GM23338 (cell line): ENCODE data around the gene GBF1. TPM values are rescaled to one million over a fixed set of nuclear protein-coding genes. Genes with fewer than 3 reads are reported as not detected.

ENCODE experiments used
- ATAC-seq: fragments of 200-7000 bp; cut with Tn5 transposase; 3 replicates; pipeline ENCODE4 v1.9.1; 2020
- DNase-seq: peaks from one replicate; pipeline ENCODE4 v3.0.0-alpha.2; 2015; ENCODE audit warnings: low spot score
- H2AFZ ChIP-seq: fragments of 200-600 bp; sonication (generic); 2 replicates; pipeline ENCODE4 v1.8.0; 2016; ENCODE audit warnings: antibody characterized with exemption, mild to moderate bottlenecking, moderate library complexity
- H3F3A ChIP-seq: fragments of 200-600 bp; sonication (generic); replicated peaks from 2 replicates; pipeline ENCODE4 v1.8.0; 2017; ENCODE audit warnings: antibody characterized with exemption, mixed run types, low read depth
- H3K27ac ChIP-seq: fragments of 200-600 bp; sonication (generic); 2 replicates; pipeline ENCODE4 v1.6.1; 2016; ENCODE audit warnings: low read depth
- H3K27me3 ChIP-seq: fragments of 200-600 bp; sonication (generic); 2 replicates; pipeline ENCODE4 v1.8.0; 2016; ENCODE audit warnings: mild to moderate bottlenecking, mixed run types, moderate library complexity; ENCODE audit not compliant: insufficient read depth
- H3K36me3 ChIP-seq: fragments of 200-600 bp; sonication (generic); 2 replicates; pipeline ENCODE4 v1.8.0; 2016; ENCODE audit warnings: mild to moderate bottlenecking; ENCODE audit not compliant: insufficient read depth
- H3K4me1 ChIP-seq: fragments of 200-600 bp; sonication (generic); 2 replicates; pipeline ENCODE4 v1.8.0; 2016; ENCODE audit warnings: mild to moderate bottlenecking, moderate library complexity; ENCODE audit not compliant: insufficient read depth
- H3K4me2 ChIP-seq: fragments of 200-600 bp; sonication (generic); 2 replicates; pipeline ENCODE4 v1.7.1; 2017; ENCODE audit warnings: mixed run types
- H3K4me3 ChIP-seq: fragments of 200-600 bp; sonication (generic); 2 replicates; pipeline ENCODE4 v1.6.1; 2016; ENCODE audit warnings: mixed run types
- H3K79me2 ChIP-seq: fragments of 200-600 bp; sonication (generic); replicated peaks from 2 replicates; pipeline ENCODE4 v1.8.0; 2017; ENCODE audit warnings: mild to moderate bottlenecking; ENCODE audit not compliant: insufficient read depth
- H3K9me2 ChIP-seq: fragments of 200-600 bp; sonication (generic); 2 replicates; pipeline ENCODE4 v1.8.0; 2017; ENCODE audit not compliant: insufficient read depth
- H4K20me1 ChIP-seq: fragments of 200-600 bp; sonication (generic); replicated peaks from 2 replicates; pipeline ENCODE4 v1.8.0; 2017; ENCODE audit warnings: mild to moderate bottlenecking; ENCODE audit not compliant: insufficient read depth
- H3K27ac Mint-ChIP-seq: 2 replicates; pipeline ENCODE4 v1.8.0; 2020; ENCODE audit warnings: inconsistent platforms, mild to moderate bottlenecking, moderate library complexity, mixed read lengths
- H3K27me3 Mint-ChIP-seq: 3 replicates; pipeline ENCODE4 v1.8.0; 2022; ENCODE audit warnings: low read depth, mild to moderate bottlenecking, moderate library complexity, mixed read lengths, inconsistent platforms; ENCODE audit not compliant: insufficient read depth, poor library complexity
- H3K36me3 Mint-ChIP-seq: 3 replicates; pipeline ENCODE4 v1.8.0; 2021; ENCODE audit warnings: low read depth, mild to moderate bottlenecking, inconsistent platforms, moderate library complexity, mixed read lengths
- H3K4me1 Mint-ChIP-seq: 3 replicates; pipeline ENCODE4 v1.8.0; 2020; ENCODE audit warnings: mild to moderate bottlenecking, inconsistent platforms, mixed read lengths
- H3K4me3 Mint-ChIP-seq: 3 replicates; pipeline ENCODE4 v1.8.0; 2021; ENCODE audit warnings: moderate library complexity, mild to moderate bottlenecking, inconsistent platforms, mixed read lengths
- H3K9me3 Mint-ChIP-seq: 3 replicates; pipeline ENCODE4 v1.8.0; 2020; ENCODE audit warnings: moderate library complexity, mild to moderate bottlenecking, inconsistent platforms, mixed read lengths
- EZH2 ChIP-seq: fragments of 200-600 bp; sonication (generic); IDR thresholded peaks from one replicate; pipeline ENCODE4 v1.8.0; 2017; ENCODE audit warnings: antibody characterized with exemption, mild to moderate bottlenecking, low read depth; ENCODE audit not compliant: unreplicated experiment
- EZH2phosphoT487 ChIP-seq: fragments of 200-600 bp; sonication (generic); IDR thresholded peaks from one replicate; pipeline ENCODE4 v1.8.1; 2018; ENCODE audit warnings: antibody characterized with exemption; ENCODE audit not compliant: unreplicated experiment
- NANOG ChIP-seq: IDR thresholded peaks from 2 replicates; pipeline ENCODE4 v1.6.1; 2016; ENCODE audit warnings: antibody characterized with exemption, borderline replicate concordance
- POLR2AphosphoS5 ChIP-seq: IDR thresholded peaks from 2 replicates; pipeline ENCODE4 v1.6.1; 2016; ENCODE audit warnings: antibody characterized with exemption, low read depth
- STAT1 ChIP-seq: IDR thresholded peaks from one replicate; pipeline ENCODE4 v1.6.1; 2016; ENCODE audit warnings: antibody characterized with exemption; ENCODE audit not compliant: unreplicated experiment
- ZNF331 ChIP-seq: fragments of 250-450 bp; sonication (Bioruptor Pico); IDR thresholded peaks from 2 replicates; pipeline ENCODE4 v1.5.0; 2020; ENCODE audit warnings: low read depth, mild to moderate bottlenecking, moderate library complexity
- polyA plus RNA-seq: library from polyadenylated mRNA; unstranded; fragments of >200 nt; fragmentation: Nextera tagmentation; extraction: Ambion mirVana; gene quantifications from 2 replicates; pipeline ENCODE4 v1.2.1, GENCODE V29; 2016
- total RNA-seq: library from RNA; depleted of rRNA; stranded (reverse); fragments of >200 nt; shearing (Covaris generic); gene quantifications from 2 replicates; pipeline ENCODE4 v1.2.3, GENCODE V29; 2014
- TF ChIP-seq, protein P1 (sequence below): fragments of 250-450 bp; sonication (Bioruptor Pico); IDR thresholded peaks from 2 replicates; pipeline ENCODE4 v1.5.0; 2020; ENCODE audit warnings: mild to moderate bottlenecking, moderate library complexity
- TF ChIP-seq, protein P2 (sequence below): IDR thresholded peaks from 2 replicates; pipeline ENCODE4 v1.6.1; 2016; ENCODE audit warnings: antibody characterized with exemption
- TF ChIP-seq, protein P3 (sequence below), 2 experiments: fragments of 200-600 bp in 1 of 2; sonication (generic) in 1 of 2; conservative IDR thresholded peaks; 2 replicates each; pipeline versions ENCODE4 v1.5.1 to v1.6.1; 2016 to 2017; ENCODE audit warnings: antibody characterized with exemption in 2 of 2, low read depth in 2 of 2, mild to moderate bottlenecking in 2 of 2, moderate library complexity in 1 of 2
- TF ChIP-seq, protein P4 (sequence below): IDR thresholded peaks from one replicate; pipeline ENCODE4 v1.6.1; 2018; ENCODE audit warnings: antibody characterized with exemption; ENCODE audit not compliant: unreplicated experiment

The GBF1 gene
- total and polyA plus RNA-seq, 2 experiments from 2014 or later: 6.5 to 27.2 TPM

DNA sequence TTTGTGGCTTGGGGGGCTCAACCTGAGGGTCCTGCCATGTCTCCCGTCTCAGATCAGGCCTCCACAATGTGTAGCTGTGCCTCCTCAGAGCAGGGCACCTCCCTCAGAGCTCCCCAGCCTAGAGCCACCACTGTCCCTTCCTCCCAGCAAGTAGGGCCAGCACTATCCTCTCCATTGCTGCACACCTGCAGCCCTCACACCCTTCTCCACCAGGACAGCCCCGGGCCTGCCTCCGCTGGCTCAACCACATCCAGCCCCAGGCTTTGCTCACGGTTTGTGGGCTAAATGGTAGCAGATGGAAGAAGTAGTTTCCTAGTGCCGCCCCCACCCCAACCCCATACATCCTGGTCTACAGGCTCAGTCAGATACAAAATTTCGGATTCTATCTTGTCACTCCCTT, 160.3 kb downstream of the GBF1 start:
- H3K4me1 ChIP-seq: peaks cover 10% of the 10 kb centered on the region
- no peaks in the 10 kb centered on the region for H3K36me3 ChIP-seq
- peaks cover 12% of the 10 kb centered on the region for H3F3A ChIP-seq
- H3K27ac ChIP-seq: no peak overlapping the region
- H3K4me2 ChIP-seq: no peak overlapping the region
- H3K9me2 ChIP-seq: no peaks in the 10 kb centered on the region
- H3K27me3 ChIP-seq: peaks cover 34% of the 10 kb centered on the region
- H3K27me3 Mint-ChIP-seq: peaks cover 47% of the 10 kb centered on the region
- DNase-seq: no peak
- H3K79me2 ChIP-seq: no peaks in the 10 kb centered on the region
- TF ChIP-seq, protein P1, sequence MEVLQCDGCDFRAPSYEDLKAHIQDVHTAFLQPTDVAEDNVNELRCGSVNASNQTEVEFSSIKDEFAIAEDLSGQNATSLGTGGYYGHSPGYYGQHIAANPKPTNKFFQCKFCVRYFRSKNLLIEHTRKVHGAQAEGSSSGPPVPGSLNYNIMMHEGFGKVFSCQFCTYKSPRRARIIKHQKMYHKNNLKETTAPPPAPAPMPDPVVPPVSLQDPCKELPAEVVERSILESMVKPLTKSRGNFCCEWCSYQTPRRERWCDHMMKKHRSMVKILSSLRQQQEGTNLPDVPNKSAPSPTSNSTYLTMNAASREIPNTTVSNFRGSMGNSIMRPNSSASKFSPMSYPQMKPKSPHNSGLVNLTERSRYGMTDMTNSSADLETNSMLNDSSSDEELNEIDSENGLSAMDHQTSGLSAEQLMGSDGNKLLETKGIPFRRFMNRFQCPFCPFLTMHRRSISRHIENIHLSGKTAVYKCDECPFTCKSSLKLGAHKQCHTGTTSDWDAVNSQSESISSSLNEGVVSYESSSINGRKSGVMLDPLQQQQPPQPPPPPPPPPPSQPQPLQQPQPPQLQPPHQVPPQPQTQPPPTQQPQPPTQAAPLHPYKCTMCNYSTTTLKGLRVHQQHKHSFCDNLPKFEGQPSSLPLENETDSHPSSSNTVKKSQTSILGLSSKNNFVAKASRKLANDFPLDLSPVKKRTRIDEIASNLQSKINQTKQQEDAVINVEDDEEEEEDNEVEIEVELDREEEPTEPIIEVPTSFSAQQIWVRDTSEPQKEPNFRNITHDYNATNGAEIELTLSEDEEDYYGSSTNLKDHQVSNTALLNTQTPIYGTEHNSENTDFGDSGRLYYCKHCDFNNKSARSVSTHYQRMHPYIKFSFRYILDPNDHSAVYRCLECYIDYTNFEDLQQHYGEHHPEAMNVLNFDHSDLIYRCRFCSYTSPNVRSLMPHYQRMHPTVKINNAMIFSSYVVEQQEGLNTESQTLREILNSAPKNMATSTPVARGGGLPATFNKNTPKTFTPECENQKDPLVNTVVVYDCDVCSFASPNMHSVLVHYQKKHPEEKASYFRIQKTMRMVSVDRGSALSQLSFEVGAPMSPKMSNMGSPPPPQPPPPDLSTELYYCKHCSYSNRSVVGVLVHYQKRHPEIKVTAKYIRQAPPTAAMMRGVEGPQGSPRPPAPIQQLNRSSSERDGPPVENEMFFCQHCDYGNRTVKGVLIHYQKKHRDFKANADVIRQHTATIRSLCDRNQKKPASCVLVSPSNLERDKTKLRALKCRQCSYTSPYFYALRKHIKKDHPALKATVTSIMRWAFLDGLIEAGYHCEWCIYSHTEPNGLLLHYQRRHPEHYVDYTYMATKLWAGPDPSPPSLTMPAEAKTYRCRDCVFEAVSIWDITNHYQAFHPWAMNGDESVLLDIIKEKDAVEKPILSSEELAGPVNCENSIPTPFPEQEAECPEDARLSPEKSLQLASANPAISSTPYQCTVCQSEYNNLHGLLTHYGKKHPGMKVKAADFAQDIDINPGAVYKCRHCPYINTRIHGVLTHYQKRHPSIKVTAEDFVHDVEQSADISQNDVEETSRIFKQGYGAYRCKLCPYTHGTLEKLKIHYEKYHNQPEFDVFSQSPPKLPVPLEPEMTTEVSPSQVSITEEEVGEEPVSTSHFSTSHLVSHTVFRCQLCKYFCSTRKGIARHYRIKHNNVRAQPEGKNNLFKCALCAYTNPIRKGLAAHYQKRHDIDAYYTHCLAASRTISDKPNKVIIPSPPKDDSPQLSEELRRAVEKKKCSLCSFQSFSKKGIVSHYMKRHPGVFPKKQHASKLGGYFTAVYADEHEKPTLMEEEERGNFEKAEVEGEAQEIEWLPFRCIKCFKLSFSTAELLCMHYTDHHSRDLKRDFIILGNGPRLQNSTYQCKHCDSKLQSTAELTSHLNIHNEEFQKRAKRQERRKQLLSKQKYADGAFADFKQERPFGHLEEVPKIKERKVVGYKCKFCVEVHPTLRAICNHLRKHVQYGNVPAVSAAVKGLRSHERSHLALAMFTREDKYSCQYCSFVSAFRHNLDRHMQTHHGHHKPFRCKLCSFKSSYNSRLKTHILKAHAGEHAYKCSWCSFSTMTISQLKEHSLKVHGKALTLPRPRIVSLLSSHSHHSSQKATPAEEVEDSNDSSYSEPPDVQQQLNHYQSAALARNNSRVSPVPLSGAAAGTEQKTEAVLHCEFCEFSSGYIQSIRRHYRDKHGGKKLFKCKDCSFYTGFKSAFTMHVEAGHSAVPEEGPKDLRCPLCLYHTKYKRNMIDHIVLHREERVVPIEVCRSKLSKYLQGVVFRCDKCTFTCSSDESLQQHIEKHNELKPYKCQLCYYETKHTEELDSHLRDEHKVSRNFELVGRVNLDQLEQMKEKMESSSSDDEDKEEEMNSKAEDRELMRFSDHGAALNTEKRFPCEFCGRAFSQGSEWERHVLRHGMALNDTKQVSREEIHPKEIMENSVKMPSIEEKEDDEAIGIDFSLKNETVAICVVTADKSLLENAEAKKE (CRISPR knock-in tag): no peak
- TF ChIP-seq EZH2phosphoT487: no peak
- TF ChIP-seq POLR2AphosphoS5: no peak
- TF ChIP-seq, protein P2, sequence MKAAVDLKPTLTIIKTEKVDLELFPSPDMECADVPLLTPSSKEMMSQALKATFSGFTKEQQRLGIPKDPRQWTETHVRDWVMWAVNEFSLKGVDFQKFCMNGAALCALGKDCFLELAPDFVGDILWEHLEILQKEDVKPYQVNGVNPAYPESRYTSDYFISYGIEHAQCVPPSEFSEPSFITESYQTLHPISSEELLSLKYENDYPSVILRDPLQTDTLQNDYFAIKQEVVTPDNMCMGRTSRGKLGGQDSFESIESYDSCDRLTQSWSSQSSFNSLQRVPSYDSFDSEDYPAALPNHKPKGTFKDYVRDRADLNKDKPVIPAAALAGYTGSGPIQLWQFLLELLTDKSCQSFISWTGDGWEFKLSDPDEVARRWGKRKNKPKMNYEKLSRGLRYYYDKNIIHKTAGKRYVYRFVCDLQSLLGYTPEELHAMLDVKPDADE: no peak
- TF ChIP-seq, protein P3, sequence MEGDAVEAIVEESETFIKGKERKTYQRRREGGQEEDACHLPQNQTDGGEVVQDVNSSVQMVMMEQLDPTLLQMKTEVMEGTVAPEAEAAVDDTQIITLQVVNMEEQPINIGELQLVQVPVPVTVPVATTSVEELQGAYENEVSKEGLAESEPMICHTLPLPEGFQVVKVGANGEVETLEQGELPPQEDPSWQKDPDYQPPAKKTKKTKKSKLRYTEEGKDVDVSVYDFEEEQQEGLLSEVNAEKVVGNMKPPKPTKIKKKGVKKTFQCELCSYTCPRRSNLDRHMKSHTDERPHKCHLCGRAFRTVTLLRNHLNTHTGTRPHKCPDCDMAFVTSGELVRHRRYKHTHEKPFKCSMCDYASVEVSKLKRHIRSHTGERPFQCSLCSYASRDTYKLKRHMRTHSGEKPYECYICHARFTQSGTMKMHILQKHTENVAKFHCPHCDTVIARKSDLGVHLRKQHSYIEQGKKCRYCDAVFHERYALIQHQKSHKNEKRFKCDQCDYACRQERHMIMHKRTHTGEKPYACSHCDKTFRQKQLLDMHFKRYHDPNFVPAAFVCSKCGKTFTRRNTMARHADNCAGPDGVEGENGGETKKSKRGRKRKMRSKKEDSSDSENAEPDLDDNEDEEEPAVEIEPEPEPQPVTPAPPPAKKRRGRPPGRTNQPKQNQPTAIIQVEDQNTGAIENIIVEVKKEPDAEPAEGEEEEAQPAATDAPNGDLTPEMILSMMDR (conservative IDR thresholded peaks at IDR 0.05; ENCODE audit: low read depth in 2 of 2): no peak
- TF ChIP-seq, protein P4, sequence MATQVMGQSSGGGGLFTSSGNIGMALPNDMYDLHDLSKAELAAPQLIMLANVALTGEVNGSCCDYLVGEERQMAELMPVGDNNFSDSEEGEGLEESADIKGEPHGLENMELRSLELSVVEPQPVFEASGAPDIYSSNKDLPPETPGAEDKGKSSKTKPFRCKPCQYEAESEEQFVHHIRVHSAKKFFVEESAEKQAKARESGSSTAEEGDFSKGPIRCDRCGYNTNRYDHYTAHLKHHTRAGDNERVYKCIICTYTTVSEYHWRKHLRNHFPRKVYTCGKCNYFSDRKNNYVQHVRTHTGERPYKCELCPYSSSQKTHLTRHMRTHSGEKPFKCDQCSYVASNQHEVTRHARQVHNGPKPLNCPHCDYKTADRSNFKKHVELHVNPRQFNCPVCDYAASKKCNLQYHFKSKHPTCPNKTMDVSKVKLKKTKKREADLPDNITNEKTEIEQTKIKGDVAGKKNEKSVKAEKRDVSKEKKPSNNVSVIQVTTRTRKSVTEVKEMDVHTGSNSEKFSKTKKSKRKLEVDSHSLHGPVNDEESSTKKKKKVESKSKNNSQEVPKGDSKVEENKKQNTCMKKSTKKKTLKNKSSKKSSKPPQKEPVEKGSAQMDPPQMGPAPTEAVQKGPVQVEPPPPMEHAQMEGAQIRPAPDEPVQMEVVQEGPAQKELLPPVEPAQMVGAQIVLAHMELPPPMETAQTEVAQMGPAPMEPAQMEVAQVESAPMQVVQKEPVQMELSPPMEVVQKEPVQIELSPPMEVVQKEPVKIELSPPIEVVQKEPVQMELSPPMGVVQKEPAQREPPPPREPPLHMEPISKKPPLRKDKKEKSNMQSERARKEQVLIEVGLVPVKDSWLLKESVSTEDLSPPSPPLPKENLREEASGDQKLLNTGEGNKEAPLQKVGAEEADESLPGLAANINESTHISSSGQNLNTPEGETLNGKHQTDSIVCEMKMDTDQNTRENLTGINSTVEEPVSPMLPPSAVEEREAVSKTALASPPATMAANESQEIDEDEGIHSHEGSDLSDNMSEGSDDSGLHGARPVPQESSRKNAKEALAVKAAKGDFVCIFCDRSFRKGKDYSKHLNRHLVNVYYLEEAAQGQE: no peak
- TF ChIP-seq NANOG: no peak
- no peak for TF ChIP-seq ZNF331 (CRISPR knock-in tag)
- TF ChIP-seq EZH2: no peak
- TF ChIP-seq STAT1: no peak
- peaks cover 12% of the 10 kb centered on the region for H3K4me1 Mint-ChIP-seq
- H2AFZ ChIP-seq: no peak overlapping the region
- no peaks in the 10 kb centered on the region for H4K20me1 ChIP-seq
- no peak overlapping the region for H3K4me3 ChIP-seq
- no peak for ATAC-seq
- H3K4me3 Mint-ChIP-seq: no peak overlapping the region
- H3K36me3 Mint-ChIP-seq: peaks cover 2% of the 10 kb centered on the region; the same call in 1 of the 3 replicates
- H3K27ac Mint-ChIP-seq: no peak overlapping the region
- H3K9me3 Mint-ChIP-seq: no peaks in the 10 kb centered on the region
